ENCODE data around the gene TTC38.

TTC38 gene

GRCh38 chr22:46280063-46280817 lies 12.4 kb downstream of the TTC38 start:
- no peak for DNase-seq

GRCh38 chr22:46280999-46281623 lies 13.3 kb downstream of the TTC38 start:
- no peak for DNase-seq

- no peak for DNase-seq
Measured at GRCh38 chr22:46281866-46282678, 14.3 kb downstream of the TTC38 start.

GRCh38 chr22:46286006-46286405 lies 18.2 kb downstream of the TTC38 start:
- DNase-seq: no peak

DNA sequence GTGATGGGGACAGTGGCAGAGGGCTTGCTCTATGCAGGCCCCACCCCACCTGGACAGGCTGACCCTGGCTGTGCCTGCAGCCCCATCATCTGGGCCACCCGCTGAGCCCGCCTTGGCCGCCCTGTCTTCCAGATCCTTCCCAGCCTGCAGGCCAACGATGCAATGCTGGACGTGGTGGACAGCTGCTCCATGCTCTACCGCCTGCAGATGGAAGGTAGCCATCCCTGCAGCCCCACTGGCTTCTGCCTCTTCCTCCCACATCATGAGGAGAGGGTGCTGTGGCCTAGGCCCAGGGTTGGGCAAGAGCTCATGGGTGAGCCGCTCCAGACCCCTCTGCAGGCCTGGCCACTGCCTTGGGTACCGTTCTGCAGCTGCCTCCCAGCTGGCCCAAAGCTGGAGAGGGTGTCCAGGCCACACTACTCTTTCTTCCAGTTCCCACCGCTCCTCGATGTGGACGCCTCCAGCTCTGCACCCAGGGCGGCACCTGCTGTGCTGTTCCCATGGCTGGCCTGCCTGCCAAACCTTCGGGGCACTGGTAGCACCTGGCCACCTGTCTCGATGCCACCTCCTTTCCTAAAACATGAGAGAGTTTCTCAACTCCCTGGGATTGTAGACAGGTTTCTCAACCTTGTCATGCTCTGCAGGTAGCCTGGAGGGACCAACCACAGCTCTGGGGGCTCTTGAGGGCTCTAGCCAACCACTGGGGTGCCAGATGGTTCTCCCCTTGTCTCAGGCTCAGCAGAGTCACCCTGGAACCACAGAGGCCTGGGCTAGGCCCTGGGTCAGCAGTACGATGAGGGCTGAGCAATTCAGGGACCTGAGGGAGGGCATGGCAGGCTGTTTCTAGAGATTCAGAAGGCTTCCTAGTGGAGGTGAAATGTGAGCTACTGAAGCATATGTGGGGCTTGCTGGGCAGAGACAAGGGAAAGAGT lies 19.4 kb downstream of the TTC38 start:
- no peak for DNase-seq

- peak in 1 of 2 donors; percentile 13 for DNase-seq
Measured at GRCh38 chr22:46287873-46288751, 20.3 kb downstream of the TTC38 start.

GRCh38 chr22:46288846-46289243 lies 21.0 kb downstream of the TTC38 start:
- DNase-seq: no peak

- DNase-seq: no peak
Measured at GRCh38 chr22:46289244-46289891, 21.6 kb downstream of the TTC38 start.

DNA sequence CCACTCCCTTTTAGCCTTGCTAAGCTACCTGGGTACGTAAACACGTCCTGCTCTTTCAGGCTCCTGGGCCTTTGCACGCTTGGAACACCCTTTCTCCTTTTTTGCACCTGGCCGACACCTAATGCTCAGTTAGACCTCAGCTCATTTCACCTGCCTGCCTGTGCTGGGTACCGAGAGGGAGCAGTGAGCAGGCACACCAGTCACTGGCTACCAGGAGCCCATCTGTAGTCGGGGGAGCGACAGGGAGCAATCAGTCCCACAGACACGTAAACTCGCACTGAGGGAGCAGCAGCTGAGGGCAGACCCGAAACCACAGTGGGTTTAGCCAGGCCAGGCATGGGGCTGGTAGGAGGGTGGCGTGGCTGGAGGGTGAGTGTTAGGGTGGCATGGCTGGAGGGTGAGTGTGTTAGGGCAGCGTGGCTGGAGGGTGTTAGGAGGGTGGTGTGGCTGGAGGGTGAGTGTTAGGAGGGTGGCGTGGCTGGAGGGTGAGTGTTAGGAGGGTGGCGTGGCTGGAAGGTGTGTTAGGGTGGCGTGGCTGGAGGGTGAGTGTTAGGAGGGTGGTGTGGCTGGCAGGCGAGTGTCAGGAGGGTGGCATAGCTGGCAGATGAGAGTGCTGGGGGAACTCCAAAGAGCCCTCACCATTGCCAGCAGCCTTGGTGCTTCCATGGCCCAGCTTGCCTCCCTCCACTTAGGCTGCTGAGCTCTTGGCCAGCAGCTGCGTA lies 22.5 kb downstream of the TTC38 start:
- no peak for DNase-seq

DNA sequence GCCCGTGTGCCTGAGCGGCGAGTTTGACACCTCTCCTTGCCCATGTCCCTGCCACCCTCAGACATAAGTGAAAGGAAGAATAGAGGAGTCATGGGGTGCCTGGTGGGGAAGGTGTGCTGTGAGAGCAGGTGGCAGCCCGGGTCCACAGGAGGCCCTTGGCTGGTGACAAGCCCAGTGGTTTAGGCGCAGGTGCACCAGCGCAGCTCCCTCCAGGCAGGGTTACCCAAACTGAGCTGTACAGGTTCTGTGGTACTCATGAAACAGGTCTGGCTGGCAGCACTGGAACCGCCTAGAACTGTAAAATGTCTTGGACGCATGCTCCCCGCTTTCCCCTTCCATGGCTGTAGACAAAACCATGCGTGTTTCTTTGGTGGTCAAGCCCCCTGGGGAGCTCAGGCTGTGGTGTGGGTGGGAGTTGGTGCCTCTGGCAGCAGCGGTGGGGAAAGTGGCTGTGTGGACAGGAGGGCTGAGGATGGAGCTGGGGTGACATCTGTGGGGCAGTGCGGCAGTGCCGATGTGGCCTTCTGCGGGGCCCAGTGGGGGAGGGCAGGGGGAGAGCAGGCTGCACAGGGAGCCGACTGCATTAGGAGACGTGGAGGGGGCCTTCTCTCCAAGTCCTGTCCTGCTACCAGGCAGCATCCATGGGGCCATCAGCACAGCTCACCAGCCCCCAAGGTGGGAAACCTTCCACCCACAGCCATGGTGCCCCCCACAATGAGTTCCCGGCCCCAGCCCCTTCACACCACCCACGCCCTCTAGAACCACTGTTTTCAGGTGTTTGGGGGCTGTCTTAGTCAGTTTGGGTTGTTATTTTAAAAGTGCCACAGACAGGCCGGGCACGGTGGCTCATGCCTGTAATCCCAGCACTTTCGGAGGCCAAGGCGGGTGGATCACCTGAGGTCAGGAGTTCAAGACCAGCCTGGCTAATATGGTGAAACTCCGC lies 23.3 kb downstream of the TTC38 start:
- no peak for DNase-seq

DNA sequence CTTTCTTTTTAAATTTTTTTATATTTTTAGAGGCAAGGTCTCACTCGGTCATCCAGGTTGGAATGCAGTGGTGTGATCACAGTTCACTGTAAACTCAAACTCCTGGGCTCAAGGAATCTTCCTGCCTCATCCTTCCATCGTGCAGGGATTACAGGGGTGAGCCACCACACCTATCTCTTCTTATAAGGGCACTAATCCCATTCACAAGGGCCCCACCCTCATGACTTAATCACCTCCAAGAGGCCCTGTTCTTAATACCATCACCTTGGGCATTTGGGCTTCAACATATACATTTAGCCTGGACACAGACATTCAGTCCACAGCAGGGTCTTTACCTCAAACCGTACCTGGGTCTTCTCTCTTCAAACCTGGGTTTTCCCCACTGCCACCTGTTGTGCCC lies 24.4 kb downstream of the TTC38 start:
- no peak for DNase-seq

- DNase-seq: no peak
Measured at GRCh38 chr22:46292732-46293131, 24.9 kb downstream of the TTC38 start.

DNA sequence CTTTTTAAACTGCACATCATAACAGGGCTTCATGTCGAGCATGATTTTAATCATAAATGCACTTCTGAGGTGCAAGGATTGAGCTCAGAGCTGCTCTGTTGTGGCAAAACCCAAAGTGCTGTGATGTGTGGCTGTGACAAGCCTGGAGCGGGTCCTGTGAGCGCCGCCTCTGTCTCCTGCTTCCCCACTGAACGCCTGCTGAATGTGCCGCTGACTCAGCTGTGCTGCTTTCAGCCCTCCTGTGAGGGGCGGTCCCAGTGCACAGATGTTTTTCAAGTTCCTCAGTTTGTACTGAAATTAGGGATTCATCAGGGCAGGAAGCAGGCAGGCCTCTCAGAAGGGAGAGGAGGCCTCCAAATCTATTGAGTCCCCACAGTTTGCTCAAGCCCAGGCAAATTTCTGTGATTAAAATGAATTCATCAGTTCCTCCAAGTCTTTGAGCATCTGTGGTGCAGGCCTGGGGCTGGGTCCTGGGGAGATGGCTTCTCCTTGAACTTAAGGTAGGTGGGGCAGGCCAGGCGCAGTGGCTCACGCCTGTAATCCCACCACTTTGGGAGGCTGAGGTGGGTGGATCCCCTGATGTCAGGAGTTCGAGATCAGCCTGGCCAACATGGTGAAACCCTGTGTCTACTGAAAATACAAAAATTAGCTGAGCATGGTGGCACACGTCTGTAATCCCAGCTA lies 25.9 kb downstream of the TTC38 start:
- DNase-seq: peak; percentile 14 to 86

- DNase-seq: no peak
Measured at GRCh38 chr22:46294784-46295183, 27.0 kb downstream of the TTC38 start.

GRCh38 chr22:46295277-46295971 lies 27.6 kb downstream of the TTC38 start:
- no peak for DNase-seq

- peak; percentile 84 to 93 for DNase-seq
Measured at GRCh38 chr22:46296257-46297150, 28.7 kb downstream of the TTC38 start, which contains the start of gene GTSE1. Gene GTSE1 (plus strand): TSS chr22:46296870. CDS start chr22:46297401, 531 bp downstream.

Measured in bone marrow (tissue), 2 donors.